ENCODE results near the gene ACSM6.

The ACSM6 gene

DNA sequence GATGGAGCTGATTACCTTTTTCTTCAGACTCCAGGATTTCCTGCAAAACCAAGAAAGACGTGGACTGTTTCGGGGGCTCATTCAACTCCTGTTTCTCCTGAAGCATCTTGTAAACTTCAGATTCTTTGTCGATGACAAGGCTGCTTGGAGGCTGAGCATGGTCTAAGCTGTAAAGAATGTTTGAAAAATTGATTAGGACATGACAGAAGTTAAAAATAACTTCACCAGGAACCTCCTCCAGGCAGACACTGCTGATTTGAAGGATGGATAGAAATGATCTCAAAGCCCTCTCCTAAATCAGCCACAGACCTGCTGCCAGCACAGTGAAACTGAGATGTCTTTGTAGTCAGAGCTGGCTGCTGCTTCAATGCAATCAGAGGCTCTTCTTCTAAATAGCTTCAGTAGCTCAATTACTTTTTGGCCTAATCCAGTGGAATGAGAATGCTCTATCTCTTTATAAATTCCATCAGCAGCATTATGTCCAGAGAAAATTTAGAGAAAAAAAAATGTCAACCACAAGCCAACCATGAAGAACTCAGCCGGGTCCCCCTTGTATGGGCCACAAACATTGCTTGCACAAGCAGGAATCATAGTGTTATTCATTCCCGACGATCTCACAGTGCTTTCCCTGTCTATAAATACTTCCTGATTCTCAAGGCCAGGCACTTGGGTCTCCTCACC, 53.3 kb downstream of the ACSM6 start:
- no peak for DNase-seq

- DNase-seq = no peak
These were observed 54.0 kb downstream of the ACSM6 start for GRCh38 chr10:95247881-95248583.

DNA sequence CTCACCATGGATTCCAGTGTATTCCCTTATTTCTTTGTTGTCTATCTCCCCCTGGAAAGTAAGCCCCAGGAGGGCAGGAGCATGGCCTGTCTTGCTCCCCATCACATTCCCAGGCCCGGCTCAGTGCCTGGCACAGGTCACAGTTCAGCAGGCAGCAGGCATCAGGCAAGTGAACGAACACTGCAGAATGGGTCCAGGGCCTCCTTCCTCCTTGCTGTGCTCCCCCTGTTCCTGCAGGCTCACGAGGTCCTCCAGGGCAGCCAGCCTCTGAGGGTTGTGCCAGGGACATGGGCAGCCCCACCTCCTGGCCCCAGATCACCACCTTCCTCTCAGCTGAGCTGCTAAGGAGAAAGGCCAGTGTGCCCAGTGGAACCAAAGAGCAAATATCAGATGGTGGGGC, 55.0 kb downstream of the ACSM6 start:
- DNase-seq = no peak

- DNase-seq = no peak
These were observed 55.4 kb downstream of the ACSM6 start for GRCh38 chr10:95249467-95249866.

GRCh38 chr10:95250856-95251255, 56.8 kb downstream of the ACSM6 start:
- no peak for DNase-seq

DNA sequence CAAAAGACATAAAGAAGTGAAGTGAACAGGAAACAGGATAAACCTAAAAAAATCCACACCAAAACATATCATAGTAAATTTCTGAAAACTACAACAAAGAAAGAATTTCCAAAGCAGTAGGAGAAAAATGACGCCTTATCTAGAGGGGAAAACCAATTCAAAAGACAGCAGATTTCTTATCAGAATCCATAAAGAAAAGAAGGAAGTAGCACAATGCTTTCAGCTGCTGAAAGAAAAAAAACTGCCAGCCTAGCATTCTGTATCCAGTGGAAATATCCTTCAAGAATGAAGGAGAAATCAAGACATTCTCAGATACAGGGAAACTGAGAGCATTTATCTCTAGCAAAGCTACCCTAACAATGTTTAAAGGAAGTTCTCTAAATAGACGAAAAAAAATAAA, 59.0 kb downstream of the ACSM6 start:
- no peak for DNase-seq

DNA sequence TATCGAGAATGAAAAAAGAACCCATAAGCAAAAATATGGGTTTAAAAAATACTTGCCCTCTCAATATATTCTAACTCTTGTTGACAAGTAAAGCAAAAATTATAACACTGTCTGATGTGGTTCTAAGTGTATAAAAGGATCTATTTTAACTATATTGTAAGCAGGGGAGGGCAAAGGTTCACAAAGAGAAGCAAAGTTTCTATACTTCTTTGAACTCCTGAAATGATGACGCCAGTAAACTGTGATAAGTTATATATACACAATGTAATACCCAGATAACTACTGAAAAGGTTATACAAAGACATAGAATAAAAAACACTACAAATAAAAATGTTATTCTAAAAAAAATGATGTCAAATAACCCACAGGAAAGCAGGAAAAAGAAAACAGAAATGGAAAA, 59.6 kb downstream of the ACSM6 start:
- no peak for DNase-seq

DNA sequence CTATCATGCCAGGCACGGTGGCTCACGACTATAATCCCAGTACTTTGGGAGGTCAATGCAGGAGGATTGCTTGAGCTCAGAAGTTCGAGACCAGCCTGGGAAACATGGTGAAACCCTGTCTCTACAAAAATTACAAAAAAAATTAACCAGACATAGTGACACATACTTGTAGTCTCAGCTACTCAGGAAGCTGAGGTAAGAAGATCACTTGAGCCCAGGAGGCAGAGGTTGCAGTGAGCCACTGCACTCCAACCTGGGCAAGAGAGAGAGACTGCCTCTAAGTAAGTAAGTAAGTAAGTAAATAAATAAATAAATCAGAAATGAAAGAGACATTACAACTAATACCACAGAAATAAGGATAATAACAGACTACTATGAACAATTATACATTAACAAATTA, 60.6 kb downstream of the ACSM6 start:
- no peak for DNase-seq

- no peak for DNase-seq
These were observed 62.2 kb downstream of the ACSM6 start for GRCh38 chr10:95256268-95256667.

GRCh38 chr10:95257849-95258248, 63.8 kb downstream of the ACSM6 start:
- no peak for DNase-seq

GRCh38 chr10:95260397-95260881, 66.4 kb downstream of the ACSM6 start:
- DNase-seq = no peak

DNA sequence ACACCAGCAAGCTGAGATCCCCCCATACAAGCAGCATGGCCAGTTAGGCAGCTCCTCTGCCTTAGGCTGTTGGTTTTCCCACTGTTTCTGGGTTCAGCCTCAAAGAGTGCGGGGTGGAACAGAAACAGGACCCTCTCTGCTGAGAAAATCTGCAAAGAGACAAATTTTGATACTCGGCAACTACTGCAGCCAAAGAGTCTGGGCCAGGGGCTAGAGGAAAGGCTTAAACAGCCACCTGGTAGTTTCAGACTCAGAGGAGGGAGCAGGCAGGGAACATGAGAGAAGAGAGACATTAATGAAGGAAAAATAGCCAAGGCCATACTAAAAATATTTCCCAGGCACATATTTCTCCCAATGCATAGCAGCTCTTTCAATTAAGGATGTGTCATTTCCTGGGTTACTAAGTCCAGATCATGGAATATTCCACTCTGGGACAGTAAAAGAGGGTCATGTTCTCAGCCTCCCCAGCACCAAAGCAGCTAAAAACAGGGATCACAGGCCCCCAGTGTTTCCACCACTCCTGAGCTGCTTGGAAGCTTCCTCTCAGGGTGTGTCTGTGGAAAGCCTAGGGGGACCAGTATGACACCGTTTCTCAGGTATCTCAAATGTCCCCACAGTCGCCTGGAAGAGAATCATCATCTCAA, 67.0 kb downstream of the ACSM6 start:
- DNase-seq = no peak

- no peak for DNase-seq
These were observed 67.9 kb downstream of the ACSM6 start for GRCh38 chr10:95261926-95262325.

DNA sequence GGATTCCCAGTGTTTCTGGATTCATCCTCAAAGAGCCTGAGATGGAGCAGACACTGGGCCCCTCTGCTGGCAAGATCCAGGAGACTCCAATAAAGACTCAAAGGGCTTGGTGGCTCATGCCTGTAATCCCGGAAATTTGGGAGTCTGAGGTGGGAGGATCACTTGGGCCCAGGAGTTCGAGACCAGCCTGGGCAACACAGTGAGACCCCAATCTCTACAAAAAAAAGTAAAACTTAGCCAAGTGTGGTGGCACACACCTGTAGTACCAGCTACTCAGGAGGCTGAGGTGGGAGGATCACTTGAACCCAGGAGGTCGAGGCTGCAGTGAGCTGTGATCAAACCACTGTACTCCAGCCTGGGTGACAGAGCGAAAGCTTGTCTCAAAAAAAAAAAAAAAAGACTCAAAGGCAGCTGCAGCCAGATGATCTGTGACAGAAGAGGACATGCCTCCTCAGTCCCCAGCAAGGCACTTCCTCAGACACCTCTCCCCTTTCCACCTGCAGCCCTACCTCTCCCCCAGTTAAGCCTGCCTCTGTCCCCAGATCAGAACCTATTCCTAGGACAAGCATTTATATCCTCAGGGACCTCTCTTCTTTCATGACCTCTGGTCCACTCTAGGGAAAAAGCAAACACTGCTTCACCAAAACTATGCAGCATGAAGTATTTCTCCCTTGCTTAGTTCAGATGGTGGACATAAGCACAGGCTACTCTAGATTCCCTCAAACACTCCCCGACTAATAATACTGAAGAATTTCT, 68.9 kb downstream of the ACSM6 start:
- DNase-seq = no peak

DNA sequence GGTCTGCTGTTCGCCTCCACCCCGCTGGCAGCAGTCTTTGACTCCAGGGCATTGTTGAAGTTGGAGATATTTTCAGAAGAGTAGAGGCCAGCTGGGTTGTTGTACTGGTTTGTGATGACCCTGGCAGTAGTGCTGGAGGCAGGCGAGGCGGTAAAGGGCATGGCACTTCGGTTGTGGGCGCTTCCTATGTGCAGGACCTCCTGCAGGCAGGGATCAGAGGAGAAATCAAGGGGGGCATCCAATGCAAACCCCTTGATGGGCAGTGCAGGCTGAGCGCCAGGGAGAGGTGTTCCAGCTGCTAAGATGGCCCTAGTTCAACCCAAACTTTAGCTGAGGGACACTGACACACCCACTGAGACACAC, 69.8 kb downstream of the ACSM6 start:
- DNase-seq = no peak

DNA sequence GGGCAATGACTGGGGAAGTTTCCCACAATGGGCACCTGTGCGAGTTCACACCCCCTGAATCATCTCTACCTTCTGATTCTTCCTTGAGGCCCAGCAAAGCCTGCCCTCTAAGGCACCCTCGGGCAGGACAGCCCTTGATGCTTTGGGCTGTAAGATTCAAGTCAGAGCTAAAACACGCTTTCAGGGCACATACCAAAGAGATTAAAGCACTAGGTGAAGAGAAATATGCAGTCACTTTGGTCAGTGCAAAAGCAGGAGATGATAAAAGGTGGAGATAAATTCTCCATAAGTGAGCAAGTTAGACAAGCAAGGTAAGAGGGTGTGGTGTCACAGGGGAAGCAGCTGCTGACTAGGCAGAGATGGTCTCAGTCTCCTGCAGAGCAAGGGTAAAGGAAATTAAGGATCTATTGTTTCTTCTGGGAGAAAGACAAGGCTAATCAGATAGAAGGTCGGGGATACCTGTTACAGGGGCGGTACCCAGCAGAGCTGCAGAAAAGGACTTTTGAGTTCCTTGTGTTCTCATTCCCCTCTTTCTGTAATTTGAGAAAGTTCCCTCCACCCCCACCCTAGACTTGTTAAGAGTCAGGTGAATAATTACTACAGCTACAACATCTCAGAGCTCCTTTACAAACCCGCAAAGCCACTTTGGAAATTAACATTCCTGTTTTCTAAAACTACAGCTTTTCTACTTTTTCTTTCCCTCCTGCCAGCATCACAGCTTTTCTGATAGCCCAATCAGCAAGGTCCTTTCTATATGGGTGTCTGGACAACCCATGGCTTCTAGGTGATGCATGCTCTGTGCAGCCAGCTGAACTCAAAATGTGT, 70.4 kb downstream of the ACSM6 start:
- no peak for DNase-seq

DNA sequence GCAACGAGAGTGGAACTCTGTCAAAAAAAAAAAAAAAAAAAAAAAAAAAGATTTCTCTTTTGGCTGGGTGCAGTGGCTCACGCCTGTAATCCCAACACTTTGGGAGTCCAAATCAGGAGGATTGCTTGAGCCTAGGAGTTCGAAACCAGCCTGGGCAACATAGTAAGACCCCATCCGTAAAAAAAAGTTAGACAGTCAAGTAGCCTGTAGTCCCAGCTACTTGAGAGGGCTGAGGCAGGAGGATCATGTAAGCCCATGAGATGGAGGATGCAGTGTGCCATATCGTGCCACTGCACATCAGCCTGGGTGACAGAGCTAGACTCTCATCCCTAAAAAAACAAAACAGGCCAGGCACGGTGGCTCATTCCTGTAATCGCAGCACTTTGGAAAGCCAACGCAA, 71.5 kb downstream of the ACSM6 start:
- DNase-seq = no peak

GRCh38 chr10:95266674-95267095, 72.6 kb downstream of the ACSM6 start:
- DNase-seq = peak; percentile 25 to 31

DNA sequence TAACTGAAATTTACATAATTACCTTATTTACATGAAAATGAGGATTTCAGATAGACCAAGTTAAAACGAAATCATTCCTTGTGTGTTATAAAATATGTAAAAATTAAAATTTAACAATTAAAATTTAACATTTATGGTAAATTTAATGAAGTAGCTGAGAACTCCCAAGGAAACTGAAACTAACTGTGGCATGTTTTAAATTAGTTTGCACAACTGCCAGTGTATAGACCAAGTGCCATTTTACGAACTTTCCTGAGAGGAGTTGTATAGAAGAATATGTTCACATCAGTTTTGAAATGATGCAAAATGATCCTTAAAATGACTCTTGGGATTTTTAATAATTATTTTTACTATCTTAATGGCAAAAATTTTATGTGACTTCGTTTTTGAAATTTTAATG, 73.2 kb downstream of the ACSM6 start:
- DNase-seq = no peak

DNA sequence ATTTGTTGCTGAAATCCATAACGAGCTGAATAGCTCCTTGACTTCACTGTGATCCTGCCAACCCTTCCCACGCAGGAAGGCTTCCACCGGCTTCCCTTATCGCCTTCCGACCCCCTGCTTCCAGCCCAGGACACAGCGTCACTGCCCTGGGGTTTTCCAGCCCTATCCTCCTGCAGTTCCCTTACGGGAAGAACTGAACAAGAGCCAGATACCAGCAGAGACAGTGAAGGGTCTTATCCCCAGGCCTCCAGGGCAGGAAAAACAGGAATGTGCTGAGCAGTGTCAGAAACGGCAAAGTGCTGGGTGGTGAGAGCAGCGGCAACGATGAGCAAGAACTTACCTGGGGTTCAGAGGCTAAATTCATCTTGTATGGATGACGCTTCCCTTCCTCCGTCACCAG, 74.4 kb downstream of the ACSM6 start:
- DNase-seq = no peak

GRCh38 chr10:95273393-95274312, 79.6 kb downstream of the ACSM6 start:
- DNase-seq = no peak
